ENCODE data around the gene XXYLT1.
"Not testable (repeated sequence)": the region's sequence is repeated elsewhere in the genome, so short reads cannot be mapped to it uniquely, and the experiment has no call there.

XXYLT1 gene

DNA sequence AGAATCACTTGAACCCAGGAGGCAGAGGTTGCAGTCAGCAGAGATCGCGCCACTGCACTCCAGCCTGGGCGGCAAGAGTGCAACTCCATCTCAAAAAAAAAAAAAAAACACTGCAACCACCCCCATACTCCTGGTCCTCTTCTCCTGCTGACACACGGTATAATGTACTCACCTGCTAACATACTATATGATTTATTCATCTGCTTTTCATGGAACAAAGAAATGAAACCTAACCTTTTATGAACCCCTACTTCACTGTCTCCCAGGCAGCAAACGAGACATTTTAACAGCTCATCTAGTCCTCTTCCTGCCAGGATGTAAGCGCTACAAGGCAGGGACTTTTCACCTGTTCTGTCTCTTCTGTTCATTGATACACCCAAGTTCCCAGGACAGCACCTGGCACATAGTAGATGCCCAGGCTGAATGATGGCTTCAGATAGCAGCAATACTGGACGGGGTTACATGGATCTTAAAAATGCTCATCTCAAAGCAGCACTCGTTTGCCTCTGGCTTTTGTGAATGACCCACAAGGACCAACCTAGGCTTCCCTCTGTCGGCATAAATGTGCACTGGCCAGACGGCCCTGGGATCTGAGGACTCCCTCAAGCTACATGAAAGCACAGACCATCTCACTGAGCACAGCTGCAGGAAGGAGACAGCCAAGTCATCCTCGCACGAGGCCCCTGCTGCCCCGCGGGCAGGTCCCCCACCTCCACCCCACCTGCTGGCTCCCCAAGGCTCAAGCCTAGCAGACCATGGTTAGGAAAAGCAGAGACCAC, 20.3 kb downstream of the XXYLT1 start:
- no peak for DNase-seq (ENCODE audit: low read depth)

DNA sequence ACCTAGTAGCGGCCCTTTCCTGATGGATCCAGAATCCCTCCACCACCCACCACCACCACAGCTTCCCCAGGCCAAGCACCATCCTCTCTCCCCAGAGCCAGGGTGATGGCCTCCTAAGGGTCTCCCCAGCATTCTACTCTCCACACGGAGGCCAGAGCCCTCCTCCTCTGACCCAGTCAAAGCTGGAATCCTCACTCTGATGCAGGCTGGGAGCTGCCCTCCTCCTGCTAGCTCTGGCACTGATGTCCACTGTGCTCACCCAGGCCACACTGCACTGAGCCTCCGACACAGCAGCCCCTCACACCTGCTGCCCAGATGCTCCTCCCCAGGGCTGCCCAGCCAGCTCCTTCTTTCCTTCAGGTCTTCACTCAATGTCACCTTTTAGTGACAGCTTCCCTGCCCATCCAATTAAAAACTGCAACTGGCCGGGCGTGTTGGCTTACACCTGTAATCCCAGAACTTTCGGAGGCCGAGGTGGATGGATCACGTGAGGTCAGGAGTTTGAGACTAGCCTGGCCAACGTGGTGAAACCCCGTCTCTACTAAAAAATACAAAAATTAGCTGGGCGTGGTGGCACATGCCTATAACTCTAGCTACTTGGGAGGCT, 21.0 kb downstream of the XXYLT1 start:
- no peak for DNase-seq (ENCODE audit: low read depth)

DNA sequence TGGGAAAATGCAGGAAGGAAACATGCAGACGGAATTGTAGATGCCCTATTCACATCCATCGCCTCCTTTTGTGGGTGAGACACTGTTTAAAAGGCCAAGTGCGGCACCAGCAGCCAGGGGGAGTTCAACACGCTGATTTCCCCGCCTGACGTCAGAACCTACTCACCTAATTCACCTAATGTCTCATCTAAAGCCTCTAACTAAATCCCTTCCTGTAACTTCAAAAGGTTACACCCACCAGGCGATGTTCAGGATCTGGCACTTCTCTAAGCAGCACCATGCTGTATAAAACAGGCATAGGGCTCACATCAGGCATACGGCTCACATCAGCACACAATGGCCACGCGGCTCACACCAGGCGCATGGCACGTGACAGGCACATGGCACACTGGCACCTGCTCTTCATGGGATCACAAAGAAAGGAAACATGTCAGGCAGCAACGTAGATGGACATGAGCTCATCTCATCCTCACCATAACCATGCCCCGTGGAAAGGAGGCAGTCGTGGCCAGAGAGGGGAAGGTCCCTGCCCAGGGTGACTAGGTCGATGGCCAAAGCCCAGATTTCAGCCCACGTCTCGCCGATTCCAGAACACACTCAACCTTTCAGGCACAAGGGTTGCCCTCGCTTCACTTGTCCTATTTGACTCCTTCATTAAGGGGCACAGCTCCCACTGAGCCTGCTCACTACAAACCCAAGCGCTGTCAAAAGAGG, 21.7 kb downstream of the XXYLT1 start:
- DNase-seq (ENCODE audit: low read depth), result no peak

DNA sequence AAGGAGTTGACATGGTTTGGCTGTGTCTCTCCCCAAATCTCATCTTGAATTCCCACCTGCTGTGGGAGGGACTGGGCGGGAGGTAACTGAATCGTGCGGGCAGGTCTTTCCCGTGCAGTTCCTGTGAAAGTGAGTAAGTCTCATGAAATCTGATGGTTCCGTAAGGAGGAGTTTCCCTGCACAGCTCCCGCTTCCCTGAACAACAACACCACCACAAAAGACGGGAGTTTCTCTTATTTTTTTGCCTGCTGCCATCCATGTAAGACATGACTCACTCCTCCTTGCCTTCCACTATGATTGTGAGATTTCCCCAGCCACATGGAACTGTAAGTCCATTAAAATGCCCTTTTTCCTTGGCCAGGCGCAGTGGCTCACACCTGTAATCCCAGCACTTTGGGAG, 22.7 kb downstream of the XXYLT1 start:
- no peak for DNase-seq (ENCODE audit: low read depth)

DNA sequence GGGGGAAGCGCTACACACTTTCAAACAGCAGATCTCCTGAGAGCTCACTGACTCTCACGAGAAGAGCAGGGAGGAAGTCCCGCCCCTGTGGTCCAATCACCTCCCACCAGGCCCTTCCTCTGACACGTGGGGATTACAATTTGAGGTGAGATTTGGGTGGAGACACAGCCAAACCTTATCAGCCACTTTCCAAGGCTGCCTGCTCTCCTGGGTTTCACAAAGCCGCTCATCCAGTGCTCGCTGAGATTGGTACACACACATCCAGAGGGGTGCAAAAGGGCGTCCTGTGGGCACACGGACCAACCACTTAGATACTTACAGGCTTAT, 23.1 kb downstream of the XXYLT1 start:
- no peak for DNase-seq (ENCODE audit: low read depth)

DNA sequence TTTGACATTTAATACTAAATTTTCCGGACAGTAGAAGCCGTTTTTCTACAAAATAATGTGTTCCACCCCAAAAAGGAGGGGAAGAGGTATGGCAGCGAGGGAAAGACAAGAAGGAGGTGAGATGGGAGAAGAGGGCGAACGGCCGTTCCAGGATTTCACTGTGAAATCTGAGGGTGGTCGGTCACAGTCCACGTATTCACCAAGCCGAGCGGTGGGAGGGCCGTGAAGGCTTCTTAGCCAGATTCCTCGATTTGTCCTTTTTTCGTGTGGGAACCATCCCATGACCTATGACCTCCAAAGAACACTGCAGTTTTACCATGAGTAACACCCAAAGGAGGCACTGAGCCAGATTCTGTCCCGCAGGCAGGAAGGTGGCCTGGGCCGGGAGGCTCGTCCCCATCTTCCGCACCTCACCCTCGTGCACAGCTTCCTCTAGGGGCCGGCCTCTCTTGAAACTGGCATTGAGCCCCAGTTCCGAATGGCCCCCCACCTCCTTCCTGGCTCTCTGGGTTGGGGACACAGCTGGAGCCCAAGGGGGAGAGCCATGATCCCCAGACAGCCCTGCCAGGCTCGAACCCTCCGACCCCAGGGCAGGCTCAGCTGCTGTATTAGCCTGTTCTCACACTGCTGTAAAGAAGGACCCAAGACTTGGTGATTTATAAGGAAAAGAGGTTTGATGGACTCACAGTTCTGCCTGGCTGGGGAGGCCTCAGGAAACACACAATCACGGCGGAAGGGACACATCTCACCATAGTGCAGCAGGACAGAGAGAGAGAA, 23.7 kb downstream of the XXYLT1 start:
- DNase-seq (ENCODE audit: low read depth), result no peak

DNA sequence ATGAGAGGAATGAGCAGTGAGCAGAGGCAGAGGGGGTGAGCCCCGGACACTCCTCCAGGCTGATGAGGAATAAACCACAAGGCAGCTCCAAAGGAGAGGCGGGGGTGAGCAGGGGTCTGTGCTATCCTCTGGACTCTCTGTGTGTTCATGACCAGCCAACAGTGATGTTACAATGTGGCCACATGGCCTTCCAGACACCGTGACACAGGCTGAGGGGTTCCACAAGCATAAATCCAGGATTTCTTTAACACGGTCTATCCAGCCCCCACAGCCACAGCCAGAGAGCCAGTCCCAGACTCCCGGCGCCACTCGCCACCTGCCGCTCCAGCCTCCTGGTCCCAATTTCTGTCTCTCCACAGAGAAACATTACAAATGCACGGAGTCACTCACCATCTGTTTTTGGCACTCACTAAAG, 24.4 kb downstream of the XXYLT1 start:
- no peak for DNase-seq (ENCODE audit: low read depth)

DNA sequence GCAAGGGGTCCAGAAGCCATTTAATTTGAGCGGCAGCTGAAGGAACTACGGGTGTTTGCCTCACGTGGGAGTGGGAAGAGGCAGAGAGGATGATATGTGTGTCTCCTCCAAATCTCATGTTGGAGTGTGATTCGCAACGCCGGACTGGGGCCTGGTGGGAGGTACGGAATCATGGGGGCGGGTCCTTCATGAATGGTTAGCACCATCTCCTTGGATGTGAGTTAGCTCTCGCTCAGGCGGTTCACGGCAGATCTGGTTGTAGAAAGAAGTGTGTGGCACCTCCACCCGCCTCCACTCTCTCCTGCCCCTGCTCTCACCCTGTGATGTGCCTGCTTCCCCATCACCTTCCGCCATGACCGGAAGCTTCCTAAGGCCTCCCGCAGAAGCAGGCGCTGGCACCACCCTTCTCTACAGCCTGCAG, 25.4 kb downstream of the XXYLT1 start:
- DNase-seq (ENCODE audit: low read depth), result no peak

DNA sequence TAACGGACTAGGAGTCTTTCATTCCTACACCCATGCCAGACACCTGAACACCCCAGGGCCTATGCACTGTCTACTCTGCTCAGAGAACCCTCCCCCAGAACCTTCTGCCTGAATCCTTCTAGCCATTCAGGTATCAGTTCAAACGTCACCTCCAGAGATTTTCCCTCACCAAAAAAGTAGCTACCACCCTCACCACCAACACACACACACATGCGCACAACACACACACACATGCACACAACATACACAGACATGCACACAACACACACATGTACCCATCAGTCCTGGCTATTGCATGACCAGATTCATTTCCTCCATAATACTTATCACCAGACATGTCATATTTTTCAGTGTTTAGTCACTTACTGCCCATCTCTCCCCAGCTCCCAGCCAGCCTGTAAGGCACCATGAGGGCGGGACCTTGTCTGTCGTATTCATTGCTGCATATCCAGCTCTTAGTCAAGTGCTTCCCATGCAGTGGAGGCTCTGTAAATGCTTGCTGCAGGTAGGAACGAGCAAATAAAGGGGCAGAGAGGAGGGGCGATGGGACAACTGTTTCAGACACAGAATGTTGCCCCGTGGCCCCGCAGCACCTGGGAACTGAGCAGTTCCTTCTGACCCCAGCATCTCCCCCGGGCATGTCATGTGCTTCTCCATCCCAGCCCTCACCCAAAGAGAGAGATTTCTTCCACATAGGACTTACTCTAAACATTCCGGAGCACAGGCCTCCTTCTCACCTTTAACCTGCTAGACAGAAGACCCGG, 29.2 kb downstream of the XXYLT1 start:
- DNase-seq (ENCODE audit: low read depth), result no peak

DNA sequence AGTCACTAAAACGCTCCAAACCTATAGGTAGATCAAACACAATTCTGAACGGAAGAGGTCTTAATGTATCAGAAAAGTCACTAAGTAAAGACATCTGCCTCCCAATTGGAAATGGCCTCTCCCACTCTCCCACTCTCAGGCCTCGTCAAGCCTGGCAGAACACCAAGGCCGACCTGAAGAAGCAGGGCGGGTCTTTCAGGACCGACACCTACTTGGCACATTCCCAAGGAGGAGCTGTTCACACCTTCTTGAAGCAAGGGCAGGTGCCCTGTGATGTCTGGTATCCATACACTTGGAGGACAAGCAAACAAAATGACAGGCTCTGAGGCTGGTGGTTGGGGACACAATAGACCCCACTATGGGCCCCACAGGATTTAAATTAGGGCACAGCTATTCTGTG, 30.0 kb downstream of the XXYLT1 start:
- DNase-seq (ENCODE audit: low read depth), result no peak

DNA sequence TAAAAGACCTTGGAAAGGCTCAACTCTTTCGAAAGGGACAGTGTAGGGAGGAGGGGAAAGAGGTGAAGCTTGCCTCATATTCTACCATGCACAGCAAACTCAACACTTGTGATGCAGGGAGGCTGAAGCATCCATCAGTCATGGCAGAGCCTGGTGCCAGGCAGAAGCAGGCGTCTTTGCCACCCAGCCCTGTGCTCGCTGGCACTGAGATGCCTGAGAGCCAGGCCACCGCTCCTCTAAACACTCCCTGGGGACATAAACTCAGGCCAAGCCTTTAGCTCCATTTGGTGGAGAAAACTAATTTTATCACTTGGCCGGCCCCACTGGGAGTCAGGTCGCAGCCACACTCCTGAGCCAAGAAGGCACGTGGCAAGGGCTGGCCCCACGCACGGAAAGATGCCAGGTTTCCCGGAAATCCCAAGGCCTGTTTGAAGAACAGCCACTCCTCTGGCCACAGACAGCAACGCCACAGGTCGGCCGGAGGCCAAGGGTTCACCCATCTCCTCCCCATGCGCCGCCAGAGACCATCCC, 30.7 kb downstream of the XXYLT1 start:
- DNase-seq (ENCODE audit: low read depth), result no peak

DNA sequence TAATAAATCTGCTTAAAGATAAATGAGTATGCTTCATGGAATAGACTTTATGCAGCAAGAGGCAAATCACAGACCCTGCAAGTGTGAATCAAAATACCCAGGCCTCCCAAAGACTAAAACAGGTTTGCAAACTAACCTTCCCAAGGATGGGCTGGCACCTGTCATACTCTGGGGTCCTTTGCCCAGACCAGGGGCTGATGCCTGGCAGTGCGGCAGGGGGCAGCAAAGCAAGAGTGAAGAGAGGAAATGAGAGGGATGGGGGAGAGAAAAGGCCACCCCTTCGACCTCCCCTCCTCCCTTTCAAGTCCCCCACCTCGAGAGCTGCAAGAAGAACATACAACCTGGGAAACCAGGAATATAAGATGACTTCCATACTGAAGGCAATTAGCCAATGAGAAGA, 31.8 kb downstream of the XXYLT1 start:
- DNase-seq (ENCODE audit: low read depth), result no peak

DNA sequence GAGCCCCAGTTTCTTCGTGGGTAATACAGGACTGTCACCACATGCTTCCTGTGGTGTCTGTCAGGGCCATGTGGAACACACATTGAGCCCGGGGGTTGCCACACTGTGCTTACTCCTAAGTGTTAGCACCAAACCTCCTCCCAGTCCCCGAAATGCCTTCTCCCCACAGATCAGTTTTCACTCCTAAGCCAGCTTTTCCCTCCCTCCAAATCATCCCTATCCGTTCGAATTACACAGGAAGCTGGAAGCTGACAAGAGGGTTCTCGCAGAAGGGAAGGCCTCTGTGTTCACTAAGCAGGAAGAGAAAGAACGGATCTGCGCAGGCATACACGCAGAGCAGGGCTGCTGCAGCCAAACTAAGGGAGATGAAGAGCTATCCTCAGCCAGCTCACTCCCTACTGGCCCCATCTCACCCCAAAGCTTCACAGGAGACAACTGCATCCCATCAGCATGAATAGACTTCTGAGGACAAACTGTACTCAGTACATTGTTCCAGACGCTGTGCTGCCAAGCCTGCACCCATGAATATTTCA, 32.3 kb downstream of the XXYLT1 start:
- DNase-seq (ENCODE audit: low read depth), result no peak

DNA sequence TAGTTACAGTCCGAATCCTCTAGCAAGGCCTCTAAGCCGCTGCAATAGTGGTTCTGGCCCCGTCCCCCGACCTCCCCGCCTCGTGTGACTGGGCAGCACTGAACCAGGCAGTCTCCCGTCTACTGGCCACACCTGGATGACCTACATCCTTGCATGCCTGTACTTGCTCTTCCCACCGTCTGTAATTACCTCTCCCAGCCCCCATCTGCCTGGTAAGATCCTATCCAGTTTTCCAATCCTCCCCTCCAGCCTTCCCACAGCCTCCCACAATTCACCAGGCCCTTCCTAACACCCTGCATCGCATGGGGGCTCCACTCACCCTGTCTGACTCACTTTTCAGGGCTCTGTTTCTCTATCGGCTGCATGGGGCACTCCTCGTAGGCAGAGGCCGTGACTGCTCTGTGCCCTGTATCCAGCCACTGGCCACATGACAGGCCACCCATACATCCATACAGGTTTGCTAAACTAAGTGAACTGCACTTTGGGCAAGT, 32.8 kb downstream of the XXYLT1 start:
- DNase-seq (ENCODE audit: low read depth), result no peak

DNA sequence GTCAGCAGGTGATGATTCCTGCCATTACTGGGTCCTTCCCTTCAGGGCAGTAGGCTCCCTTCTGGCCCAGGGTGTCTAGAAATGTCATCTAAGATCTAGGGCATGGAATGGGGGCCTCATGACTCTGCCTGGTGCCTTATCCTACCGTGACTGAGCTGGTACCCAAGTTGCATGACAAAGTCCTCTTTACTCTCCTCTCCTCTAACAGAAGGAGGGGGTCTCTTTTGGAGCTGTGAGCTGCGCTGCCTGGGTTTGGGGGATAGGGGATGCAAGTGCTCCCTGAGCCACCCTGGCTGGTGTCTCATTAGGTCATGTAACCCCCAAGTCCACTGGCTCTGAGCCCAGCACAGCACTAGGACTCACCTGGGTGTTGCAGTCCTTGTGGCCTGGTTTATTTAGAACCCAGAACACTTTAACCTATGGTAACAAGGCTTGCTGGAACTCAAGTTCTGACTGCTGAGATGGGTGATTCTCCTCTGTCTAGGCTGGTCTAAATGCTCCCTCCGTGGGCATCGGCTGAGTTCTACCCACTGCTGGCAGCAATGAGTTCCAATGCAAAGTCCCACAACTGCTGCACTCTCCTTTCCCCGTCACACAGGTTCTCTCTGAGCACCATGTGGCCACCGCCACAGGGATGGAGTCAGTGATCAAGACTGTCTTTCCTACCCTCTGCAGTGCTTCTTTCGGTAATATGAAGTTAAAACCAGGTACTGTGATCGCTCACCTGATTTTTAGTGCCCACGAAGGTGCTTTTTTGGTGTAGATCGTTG, 34.0 kb downstream of the XXYLT1 start:
- no peak for DNase-seq (ENCODE audit: low read depth)

DNA sequence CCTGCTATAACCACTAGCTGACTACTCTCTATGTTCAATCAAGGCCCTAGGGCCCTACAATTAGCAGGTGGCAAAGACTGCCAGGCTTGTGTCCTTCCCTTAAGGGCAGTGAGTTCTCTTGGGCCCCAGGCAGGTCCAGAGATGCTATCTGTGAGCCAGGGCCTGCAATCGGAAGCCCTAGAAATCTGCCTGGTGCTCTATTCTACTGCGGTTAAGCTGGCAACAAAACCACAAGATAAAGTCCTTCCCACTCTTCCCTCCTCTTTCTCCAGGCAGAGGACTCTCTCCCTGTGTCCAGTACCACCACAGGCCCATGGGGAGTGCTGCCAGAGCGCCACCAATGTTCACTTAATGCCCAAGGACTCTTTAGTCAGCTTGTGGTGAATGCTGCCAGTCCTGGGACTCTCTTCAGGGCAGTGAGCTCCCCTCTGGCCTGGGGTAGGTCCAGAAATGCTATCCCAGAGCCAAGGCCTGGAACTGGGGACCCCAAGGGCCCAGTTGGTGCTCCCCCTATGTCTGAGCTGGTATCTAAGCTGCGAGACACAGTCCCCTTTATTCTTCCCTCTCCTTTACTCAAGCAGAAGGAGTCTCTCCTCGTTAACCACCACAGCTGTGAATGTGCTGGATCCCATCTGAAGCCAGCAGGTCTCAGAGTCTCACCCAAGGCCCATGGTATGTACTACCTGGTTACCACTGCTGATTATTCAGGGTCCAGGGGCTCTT, 34.7 kb downstream of the XXYLT1 start:
- no peak for DNase-seq (ENCODE audit: low read depth)

DNA sequence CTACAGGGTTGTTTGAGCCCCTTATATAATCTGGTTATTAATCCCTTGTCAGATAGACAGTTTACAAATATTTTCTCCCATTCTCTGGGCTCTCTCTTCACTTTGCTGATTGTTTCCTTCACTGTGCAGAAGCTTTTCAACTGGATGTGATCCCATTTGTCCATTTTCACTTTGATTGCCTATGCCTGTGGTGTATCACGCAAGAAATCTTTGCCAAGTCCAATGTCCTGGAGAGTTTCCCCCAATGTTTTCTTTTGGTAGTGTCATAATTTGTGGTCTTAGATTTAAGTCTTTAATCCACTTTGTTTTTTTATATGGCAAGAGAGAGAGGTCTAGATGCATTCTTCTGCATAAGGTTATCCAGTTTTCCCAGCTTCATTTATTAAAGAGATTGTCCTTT, 40.7 kb downstream of the XXYLT1 start:
- no peak for DNase-seq (ENCODE audit: low read depth)

DNA sequence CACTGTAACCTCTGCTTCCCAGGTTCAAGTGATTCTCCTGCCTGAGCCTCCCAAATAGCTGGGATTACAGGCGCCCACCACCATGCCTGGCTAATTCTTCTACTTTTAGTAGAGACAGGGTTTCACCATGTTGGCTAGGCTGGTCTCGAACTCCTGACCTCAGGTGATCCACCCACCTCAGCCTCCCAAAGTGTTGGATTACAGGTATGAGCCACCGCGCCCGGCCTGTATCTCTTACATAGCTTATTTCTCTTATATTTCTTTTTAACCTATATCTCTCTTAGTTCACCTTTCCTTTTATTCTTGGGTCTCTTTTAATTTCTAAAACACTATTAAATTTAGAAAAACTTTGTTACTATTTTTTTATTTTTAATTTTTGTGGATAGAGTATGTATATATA, 42.1 kb downstream of the XXYLT1 start:
- DNase-seq (ENCODE audit: low read depth), result not testable (repeated sequence)

DNA sequence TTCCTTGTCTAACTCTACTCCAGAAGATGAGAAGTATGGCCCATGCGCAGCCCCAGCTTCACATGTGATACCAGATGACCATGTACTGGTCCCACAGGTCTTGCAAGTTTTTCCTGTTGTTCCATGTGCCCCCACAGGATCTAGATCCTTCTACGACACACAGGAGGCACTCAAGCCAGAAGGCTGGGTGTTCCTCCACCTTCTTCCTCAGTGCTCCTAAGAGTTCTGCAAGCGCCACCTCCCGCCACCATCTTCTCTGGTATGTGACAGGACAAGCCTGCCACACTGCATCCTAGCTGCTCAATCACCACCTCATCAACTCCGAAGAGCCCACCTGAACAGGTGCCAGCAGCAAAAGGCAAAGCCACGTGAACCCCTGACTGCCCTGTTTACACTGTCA, 43.1 kb downstream of the XXYLT1 start:
- DNase-seq (ENCODE audit: low read depth), result no peak
